Ovary (tissue), 3 donors: ENCODE measurements around the gene WNK1.

Experiments used
- CTCF ChIP-seq, 3 donors: fragments of 450-650 bp in 2 of 3; fragments of 200-600 bp in 1 of 3; IDR thresholded peaks; one replicate each; pipeline versions ENCODE4 v1.5.1 to v1.8.0; 2016 to 2022; ENCODE audit warnings: antibody characterized with exemption in 3 of 3, mild to moderate bottlenecking in 1 of 3
- POLR2A ChIP-seq: fragments of 450-650 bp; IDR thresholded peaks from one replicate; pipeline ENCODE4 v1.6.1; 2017; ENCODE audit warnings: antibody characterized with exemption, mild to moderate bottlenecking, moderate library complexity
- donor health status: DM: no; HTN: no; CAD: no.

GRCh38 chr12:793037-793436 lies 40.7 kb downstream of the WNK1 start:
- no peak for TF ChIP-seq POLR2A
- TF ChIP-seq CTCF (IDR thresholded peaks at IDR 0.05), result no peak
